Measurements from ENCODE around the gene CCDC9.

Gene CCDC9

DNA sequence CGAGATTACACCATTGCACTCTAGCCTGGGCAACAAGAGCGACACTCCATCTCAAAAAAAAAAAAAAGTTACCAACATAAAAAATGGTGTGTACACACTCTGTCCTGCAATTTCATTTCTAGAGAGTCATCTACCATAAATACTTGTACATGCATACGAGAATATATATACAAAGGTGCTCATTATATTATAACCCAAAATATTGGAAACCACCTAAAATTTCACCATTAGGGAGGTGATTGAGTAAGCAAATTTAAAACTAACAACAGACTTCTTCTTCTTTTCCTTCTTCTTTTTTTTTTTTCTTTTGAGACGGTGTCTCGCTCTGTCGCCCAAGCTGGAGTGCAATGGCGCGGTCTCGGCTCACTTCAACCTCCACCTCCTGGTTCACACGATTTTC, 45.9 kb downstream of the CCDC9 start:
- FAIRE-seq = no peak

DNA sequence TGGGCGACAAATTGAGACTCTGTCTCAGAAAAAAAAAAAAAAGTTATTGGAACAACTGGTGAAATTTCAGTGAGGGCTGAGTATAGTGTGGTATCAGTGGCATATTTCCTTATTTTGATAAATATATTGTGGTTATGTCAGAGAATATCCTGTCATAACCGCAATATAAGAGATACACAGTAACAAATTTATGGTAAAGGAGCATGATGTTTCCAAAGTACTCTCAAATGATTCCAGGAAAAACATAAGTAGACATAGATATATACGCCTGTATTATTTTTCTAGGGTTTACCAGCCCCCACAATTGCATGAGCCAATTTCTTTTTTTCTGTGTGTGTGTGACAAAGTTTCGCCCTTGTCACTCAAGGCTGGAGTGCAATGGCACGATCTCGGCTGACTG, 47.6 kb downstream of the CCDC9 start:
- FAIRE-seq = no peak

- FAIRE-seq = peak; percentile 24
Measured at GRCh38 chr19:47305309-47305751, 49.0 kb downstream of the CCDC9 start.

- FAIRE-seq = no peak
Measured at GRCh38 chr19:47306303-47306702, 50.0 kb downstream of the CCDC9 start.

- no peak for FAIRE-seq
Measured at GRCh38 chr19:47309038-47309437, 52.7 kb downstream of the CCDC9 start.

DNA sequence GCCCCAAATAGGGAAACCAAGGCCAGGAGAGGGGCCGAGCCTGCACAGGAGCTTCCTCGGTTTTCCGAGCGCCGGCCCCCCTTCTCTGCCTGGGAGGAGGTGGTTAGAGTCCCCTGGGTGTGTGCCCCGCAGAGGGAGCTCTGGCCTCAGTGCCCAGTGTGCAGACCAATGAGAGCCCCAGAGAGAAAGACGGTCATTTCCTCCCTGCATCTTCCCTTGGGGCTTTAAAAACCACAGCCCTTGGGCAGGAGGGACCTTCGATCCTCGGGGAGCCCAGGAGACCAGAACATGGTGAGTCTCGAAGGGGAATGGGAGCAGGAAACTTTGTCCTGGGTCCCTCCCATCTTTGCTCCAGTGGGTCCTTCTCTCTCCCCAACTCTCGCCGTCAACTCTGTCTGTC, 53.3 kb downstream of the CCDC9 start, which contains the start of gene C5AR1:
Gene C5AR1 (plus strand): TSS at position 254 of the 400 bp plus-strand sequence. CDS start 35 bp downstream, at position 289.
- no peak for FAIRE-seq

- FAIRE-seq = no peak
Measured at GRCh38 chr19:47310323-47310722, 54.0 kb downstream of the CCDC9 start.

GRCh38 chr19:47310819-47311218, 54.5 kb downstream of the CCDC9 start:
- no peak for FAIRE-seq

- FAIRE-seq = no peak
Measured at GRCh38 chr19:47312366-47313006, 56.2 kb downstream of the CCDC9 start.

DNA sequence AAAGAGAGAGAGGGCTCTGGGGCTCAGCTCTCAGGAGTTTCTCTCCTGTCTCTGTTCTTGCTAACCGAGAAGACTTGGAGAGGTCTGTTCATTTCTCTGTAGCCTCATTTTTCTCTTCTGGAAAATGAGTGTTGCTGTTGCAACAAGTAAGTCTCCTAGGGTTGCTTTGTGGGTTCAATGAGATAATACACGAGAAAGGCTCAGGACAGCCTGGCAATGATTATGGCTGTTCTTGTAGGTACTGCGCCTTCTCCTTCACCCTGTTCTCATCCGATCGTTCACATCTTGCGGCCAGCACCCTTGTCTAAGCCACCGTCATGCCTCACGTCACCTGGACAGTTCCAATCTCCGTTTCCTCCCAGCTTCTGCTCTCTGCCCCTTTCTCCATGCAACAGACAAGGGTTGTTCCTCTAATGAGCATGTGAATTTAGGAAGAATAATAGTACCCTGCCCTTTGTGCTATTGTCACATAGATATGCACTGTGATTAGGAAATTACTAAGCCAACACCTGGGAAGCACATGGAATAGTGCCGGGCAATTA, 57.5 kb downstream of the CCDC9 start:
- FAIRE-seq = no peak

DNA sequence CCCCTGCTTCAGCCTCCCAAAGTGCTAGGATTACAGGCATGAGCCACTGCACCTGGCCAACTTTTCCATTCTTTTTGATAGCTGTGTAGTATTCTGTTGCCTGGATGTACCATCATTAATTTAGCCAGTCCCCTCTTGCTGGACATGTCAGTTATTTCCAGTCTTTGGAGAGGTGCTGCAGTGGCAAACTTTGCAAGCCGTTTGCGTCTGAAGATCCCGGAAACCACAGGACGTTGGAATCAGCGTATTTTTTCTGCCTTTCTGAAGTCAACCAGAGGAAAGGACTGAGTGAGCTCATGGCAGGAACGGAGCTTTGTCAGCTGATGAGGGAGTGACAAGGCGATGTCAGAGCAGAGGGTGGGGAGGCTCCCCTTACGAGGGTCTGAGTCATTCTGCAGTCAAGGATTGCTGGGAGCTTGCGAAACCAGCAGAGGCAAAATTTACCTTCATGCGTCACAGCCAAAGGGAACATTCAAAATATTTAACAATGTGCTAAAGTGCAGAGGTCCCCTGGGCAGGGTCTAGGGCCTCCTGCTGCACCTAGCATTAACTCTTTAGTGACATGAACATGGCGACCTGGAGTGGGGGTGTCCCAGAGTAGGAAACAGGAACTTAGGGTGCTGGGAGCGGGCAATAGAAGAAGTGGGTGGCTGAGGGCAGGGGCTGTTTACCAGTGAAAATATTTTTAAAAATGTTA, 58.9 kb downstream of the CCDC9 start:
- no peak for FAIRE-seq

GRCh38 chr19:47316513-47316912, 60.2 kb downstream of the CCDC9 start:
- no peak for FAIRE-seq

- FAIRE-seq = no peak
Measured at GRCh38 chr19:47319923-47320871, 63.9 kb downstream of the CCDC9 start.
